ENCODE results near the gene CECR2.
"Not testable (repeated sequence)": the region's sequence is repeated elsewhere in the genome, so short reads cannot be mapped to it uniquely, and the experiment has no call there.

The CECR2 gene

DNA sequence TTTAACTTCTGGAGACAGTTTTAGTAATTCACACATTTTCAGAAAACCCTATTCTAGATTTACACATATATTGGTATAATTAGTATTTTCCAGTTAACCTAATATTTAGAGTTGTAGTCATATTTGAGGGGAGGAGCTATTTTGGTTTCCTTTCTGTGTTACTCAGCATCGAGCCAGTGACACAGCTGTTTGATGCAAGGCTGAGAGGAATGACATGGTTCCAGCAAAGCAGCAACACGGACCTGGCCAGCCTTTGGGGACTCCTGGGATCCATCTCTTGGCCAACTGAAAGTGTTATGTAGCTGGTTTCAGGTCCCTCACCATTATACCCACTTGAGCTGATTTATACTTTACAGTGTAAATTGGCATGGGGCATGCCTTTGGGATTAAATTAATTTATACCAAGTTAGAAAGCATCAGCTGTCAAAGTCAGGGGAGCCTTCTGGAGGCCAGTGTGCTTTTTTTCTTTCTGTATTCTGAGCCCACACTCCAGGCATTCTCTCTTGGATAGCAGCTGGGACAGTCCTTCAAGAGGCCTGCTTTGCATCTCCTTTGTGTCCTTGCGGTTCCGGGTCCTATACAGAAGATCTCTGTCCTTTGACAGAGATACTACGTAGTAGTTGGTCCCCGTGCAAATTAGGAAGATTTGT lies 102.8 kb downstream of the CECR2 start:
- DNase-seq, result peak; percentile 56

DNA sequence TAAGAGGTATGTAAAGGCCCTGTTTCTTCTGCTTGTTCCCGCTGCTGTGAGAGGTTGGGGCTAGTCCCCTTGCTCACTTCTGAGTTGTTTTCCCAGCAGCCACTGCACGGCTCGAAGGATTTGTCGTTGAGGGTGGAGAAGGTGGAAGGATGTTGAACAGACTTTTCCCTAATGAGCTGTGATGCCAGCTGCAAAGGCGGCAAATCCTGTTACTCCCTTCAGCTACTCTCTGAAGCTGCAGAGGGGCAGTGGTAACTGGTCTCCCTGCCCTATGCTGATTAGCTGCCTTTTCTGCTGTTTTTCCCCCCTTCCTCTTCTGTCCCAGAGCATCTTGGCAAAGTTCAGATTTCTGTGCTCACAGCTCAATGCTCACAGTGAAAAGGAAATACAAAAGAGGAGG lies 103.7 kb downstream of the CECR2 start:
- DNase-seq, result peak; percentile 42

DNA sequence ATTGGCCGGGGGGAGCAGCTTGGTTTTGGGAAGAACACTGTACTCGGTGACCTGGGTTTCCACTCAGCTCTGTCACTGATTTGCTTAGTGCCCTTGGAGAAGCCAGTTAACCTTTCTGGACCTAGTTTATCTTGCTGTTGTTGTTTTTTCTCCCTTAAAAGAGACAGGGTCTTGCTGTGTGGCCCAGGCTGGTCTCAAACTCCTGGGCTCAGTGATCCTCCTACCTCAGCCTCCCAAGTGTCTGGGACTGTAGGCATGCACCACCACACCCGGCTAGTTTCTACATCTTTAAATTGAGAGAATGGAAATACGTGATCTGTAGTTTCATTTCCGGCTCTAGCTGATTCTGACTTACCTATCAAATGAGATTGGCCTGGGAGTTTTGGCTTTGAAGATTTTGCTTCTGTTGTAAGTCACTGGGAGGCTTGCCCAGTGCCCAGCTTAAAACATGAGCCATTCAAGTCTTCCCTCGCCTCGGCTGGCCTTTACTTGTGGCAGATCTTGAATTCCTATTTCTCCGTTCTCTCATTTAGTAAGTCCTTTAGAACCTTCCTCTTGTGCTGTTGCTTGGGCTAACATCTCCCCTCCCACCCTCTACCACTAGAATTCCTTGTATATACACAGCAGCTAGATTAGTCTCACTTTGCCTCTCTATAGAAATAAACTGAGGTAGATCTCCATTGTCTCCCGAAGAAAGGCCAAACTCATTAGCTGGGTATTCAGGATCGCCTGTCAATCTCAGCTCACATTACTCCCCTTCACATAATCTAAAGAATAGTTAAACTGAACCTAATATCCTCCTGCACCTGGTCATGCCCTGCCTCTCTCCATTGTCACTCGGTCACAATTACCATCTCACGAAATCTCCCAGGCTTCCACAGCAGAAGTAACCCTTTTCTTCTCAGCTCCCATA lies 106.3 kb downstream of the CECR2 start:
- DNase-seq, result no peak

DNA sequence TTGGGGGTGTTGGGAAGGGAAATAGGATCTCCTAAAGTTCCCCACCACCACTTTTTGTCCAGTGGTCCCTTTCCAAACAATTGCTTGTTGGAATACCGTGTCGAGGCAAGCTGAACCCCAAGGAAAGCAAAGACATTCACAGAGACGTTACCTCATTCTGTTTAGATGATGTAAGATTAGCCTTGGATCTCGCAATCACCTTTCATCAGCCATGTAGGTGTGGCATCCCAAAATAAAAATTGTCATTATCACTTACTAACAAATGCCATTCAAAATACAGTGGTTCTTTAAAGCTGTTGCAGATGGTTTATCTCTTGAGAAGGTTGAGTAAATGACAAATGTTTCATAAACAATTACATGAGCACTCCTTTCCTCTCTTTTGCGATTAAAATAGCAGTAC lies 107.6 kb downstream of the CECR2 start:
- DNase-seq, result no peak

DNA sequence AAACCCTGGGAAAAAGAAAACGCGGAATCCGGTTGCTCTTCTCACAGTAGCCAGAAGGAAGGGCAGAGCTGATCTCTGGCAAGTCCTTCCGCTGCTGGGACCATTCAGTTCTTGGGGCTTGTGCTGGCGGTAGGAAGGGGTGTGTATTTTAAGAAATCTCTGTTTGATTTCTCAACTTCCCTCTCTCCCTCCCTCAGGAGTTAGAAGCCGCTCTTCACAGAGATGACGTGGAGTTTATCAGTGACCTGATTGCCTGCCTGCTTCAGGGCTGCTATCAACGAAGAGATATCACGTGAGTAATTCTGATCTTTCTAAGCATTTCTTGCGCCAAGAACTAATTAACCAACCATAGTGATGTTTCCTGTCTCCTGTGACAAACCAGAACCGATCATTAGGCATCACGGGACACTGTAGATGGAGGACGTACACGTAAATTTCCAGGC lies 108.2 kb downstream of the CECR2 start:
- DNase-seq, result no peak

DNA sequence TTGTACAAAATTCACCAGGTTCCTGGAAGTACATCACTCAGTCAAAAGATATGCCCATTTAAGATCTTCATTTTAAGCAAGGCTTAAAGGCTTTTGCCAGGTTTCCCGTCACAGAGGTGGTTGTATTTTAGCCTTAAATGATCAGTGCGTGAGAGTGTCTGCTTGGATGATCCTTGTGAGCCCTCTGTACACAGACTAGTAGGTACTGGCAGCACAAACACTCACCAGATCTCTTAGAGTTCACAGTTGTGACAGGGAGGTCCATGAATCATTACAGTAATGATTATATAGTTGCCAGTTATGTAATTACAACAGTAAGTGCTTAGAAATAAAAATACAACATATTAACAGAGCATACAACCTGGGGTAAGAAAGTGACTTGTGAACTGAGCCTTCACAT lies 109.9 kb downstream of the CECR2 start:
- DNase-seq, result no peak

DNA sequence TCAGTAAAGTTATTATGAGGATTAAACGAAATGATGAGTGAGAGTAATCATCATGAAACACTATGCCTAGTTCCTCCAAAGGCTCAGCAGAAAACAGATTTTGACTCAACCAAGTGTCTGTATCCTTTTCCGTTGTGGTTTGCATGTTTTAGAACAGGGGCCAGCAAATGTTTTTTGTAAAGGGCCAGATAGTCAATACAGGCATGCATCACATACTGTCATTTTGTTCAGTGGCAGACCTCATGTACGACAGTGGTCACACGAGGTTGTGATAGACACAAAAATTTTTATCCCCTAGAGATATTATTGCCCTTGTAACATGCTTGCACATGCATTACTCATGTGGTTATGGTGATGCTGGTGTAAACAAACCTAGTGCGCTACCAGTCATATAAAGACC lies 112.2 kb downstream of the CECR2 start:
- no peak for DNase-seq

DNA sequence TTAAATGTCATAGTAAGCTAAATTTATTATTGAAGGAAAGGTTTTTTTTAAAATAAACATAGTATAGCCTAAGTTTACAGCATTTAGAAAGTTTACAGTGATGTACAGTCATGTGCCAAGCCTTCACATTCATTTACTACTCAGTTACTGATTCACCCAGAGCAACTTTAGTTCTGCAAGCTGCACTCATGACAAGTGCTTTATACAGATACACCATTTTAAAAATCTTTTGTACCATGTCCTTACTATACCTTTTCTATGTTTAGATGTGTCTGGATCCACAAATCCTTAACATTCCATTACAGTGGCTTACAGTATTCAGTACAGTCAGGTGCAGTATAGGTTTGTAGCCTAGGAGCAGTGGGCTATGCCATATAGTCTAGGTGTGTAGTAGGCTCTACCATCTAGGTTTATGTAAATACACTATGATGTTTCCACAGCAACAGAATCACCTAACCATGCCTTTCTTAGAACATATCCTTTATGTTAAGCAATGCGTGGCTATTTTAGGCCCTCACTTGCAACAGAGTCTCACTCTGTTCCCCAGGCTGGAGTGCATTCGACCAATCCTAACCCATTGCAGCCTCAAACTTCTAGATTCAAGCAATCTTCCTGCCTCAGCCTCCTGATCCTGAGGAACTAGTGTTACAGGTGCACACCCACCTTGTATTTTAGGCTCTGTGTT lies 114.6 kb downstream of the CECR2 start:
- DNase-seq, result no peak

DNA sequence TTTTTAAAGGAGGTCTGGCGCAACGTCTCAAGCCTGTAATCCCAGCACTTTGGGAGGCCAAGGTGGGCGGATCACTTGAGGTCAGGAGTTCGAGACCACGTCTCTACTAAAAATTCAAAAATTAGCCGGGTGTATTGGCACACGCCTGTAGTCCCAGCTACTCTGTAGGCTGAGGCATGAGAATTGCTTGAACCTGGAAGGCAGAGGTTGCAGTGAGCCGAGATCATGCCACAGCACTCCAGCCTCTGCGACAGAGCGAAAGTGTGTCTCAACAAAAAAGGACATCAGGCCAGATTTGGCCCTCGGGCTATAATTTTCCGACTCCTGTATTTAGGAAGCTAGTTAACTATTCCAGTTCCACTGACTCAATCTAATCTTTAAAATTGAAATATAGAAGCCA lies 115.3 kb downstream of the CECR2 start:
- DNase-seq, result no peak

DNA sequence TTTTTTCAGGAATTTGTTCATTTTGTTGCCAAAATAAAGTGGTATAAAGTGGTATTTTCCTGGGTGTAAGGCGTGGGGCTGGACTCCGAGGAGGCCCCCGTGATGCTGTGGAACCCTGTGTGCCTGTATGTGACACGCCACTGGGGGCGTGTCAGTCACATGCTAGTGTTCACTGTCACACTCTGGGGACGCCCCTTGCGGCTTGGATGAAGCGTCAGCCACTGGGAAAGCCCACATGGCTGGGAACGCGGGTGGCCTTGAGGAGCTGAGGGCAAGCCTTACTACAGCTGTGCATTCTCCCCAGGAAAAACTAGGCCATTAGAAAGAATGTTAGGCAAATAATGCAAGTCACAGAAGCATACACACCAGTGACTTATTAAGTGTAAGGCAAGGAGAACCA lies 117.1 kb downstream of the CECR2 start:
- DNase-seq, result peak; percentile 30

DNA sequence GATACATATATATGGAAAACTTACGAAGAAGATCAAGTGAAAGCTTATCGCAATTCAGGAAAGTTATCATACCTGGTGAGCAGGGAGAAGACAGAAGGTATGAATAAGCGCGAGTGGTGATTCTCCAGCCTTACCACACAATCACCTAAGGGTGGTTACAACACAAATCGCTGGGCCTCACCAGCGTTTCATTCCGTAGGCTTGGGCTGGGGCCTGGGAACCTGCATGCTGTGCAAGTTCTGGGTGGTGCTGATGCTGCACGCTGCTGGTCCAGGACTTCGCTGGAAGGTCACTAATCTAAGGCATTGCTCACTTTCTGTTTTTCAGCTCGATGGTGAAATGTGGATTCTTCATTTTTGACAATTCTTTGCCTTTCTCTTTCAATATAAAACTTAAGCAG lies 117.5 kb downstream of the CECR2 start:
- DNase-seq, result no peak

DNA sequence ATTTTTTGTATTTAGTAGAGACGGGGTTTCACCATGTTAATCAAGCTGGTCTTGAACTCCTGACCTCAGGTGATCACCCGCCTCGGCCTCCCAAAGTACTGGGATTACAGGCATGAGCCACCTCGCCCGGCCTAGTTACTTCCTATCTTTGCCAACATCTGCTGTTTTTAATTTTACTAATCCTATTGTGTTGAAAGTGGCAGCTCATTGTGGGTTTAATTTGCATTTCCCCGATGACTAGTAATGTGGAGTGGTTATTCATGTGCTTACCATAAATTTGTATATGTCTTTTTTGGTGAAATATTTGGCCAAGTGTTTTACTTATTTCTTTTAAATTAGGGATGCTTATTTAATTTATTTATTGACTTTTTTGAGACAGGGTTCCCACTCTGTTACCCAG lies 119.8 kb downstream of the CECR2 start:
- DNase-seq, result no peak

DNA sequence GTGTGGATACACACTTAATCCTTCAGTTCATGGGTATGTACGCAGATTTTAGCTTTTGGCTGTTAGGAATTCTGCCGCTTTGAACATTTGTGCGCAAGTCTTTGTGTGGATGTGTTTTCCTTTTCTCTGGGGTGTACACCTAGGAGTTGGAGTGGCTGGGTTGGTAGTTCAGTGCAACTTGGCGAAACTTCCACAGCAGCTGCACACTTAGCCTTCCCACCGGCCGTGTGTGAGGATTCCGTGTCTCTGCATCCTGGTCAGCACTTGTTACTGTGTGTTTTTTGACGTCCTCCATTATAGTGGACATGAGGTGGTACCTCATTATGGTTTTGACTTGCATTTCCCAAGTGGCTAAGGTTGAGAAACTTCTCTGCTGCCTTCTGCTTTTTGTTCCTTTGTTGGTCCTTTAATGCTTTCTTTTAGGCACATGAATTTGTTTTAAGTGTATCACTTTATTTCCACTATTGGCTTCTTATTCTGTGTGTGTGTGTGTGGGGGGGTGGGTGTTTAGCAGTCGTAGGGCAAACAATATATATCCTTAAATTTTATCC lies 121.9 kb downstream of the CECR2 start:
- DNase-seq, result no peak

DNA sequence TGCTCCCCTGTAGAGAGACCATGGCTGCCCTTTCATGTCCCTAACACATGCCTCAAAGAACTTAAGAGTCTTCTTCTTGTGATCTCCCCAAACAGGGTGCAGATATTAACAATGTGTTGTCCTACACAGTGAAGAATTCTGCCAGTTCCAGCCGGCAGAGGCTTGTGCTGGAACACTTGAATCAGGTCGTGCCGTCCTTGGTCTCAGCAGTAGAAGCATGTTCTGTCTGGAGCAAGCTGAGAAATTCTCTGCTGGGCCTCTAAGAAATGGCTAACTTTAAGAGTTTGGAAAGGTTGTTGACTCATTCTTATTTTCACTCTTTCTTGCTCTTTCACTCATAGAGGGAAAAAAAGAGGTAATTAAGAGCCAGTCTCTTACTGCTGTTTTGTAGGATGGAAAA lies 123.0 kb downstream of the CECR2 start:
- DNase-seq, result no peak

DNA sequence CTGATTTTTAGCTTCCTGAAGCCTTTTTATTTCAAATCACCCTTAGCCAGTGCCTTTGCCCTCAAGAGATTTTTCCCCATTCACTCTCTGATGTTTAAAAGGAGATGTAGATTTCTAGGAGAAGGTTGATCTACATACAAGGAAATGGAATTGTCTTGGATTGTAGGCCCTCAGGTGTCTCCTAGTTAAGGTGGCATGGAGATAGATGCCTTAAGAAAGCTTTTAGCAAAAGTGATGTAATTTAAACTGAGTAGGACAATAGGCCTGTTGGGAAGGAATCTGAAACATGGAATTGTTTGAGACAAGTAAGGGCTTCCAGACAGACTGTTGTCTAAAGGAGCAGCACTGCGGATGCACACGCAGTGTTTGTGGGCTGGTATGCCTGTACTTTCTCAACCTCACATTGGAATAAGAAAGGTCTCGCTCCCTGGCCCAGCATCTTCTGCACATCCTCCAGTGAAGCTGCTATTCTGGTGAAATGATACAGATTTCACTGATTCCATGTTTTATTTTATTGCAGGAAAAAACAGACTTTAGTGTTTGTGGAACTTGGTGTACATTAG lies 124.2 kb downstream of the CECR2 start:
- DNase-seq, result no peak

DNA sequence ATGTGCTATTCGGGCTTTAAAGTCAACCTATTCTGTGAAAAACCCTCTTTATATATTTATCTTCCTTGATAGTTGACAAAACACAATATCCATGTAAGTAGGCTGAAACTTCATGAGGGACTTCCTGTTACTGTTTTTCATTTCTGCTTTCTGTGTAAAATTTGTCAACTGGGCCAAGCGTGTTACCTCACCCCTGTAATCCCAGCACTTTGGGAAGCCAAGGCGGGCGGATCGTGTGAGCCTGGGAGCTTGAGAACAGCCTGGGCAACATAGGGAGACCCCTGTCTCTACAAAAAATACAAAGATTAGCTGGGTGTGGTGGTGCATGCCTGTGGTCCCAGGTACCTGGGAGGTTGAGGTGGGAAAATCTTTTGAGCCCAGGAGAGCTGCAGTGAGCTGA lies 127.6 kb downstream of the CECR2 start:
- no peak for DNase-seq

DNA sequence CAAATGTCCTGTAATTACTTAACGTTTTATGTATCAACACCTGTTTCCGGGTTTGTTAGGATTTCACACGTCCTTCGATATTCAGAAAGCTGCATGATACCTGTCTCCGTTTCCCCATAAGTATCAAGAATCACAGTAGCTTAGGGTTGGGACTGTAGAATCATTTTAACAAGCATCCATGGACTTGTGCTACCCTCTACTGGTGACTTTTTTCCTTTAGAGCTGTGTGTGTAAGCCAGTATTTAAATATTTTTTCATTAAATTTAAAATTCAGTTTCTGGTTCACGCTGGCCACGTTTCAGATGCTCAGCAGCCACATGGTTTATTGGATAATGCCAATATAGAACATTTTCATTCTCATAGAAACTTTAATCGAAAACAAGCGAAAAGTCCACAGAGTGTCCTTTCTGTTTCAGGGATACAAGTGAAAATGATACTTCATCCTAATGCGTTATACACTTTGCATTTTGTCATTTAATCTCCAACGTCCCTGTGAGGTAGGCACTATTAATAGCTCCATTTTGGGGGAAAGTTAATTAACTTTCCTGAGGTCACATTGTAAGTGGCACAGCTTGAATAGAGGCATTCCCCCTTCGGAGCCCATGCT lies 132.5 kb downstream of the CECR2 start:
- peak; percentile 36 for DNase-seq

DNA sequence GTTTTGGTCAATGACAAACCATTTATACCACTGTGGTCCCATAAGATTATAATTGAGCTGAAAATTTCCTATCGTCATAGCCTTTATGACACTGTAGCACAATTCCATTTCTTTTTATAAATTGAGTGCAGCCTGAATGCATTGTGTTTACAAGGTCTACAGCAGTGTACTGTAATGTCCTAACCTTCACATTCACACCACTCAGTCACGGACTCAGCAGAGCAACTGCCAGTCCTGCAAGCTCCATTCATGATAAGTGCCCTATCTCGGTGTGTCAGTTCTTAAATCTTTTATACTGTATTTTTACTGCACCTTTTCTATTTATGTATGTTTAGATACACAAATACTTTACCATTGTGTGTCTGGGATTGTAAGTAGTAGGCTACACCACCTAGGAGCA lies 138.8 kb downstream of the CECR2 start:
- no peak for DNase-seq

DNA sequence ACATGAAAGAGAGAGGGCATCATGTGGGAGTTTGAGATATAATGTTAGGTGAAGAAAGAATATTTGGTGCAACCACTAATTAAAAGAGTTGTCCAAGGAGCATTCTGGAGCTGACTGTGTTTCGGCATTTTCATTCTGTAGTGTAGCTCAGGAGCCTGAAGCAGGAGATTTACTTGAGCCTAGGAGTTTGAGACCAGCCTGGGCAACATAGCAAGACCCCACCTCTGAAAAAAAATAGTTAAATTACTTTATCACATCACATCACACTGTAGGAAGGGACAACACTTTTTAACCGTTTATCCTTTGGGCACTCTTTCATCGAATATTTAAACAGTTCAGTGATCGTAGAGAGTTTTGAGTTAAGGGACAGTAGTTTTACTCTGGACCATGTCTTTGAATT lies 143.7 kb downstream of the CECR2 start:
- DNase-seq, result no peak

DNA sequence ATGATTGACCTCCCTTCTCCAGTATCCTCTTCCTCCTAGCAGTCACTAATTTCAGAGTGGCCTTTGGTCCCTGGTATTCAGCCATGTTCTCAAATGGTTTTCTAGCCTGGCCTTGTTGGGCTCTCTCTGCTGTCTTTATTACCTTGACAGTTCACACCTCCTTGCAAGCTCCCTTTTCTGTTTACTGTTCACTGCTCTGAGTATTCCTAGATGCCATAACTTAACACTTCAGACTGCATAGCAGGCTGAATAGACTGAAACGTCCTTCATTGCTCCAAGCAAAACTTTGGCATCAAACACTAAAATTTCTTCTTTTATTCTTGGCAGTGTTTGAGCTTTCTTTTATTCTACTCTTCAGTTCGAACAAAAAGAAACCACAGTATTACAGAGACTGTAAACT lies 144.4 kb downstream of the CECR2 start:
- no peak for DNase-seq

DNA sequence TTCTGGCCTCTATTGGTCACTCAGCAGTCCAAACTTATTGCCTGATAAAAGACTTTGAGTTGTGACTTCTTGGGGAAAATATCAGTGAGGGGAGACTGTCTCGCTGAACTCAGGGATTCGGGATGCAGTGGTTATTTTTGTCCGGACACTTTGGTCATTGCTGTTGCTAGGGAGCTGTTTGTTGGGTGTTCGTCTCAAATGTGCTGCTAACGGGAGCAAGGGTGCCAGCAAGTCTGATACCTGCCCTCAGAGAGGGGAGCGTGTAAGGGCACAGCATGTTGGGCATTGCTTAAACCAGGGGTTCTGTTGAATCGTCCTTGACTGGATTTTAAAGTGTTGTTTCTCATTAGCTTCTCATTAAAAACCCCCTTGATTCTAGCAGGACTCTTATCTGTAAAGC lies 144.8 kb downstream of the CECR2 start:
- DNase-seq, result no peak

DNA sequence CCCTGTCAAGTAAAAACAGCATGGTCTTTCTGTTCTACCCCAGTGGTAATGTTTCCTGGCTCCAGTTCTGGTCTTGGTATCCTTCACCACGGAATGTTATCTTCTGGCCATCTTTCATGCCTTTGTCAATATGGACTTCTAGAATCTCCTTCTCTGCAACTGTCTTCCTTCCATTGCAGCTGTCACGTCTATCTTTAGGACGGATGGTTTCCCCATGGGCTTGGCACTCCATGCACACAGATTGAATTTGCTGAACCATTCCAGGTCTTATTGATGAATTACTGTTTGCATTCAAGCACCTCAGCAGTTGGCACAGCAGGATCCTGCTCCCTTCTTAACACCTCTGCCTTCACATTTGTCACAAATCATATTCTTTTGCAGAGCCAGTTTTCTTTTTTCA lies 149.1 kb downstream of the CECR2 start:
- DNase-seq, result no peak

DNA sequence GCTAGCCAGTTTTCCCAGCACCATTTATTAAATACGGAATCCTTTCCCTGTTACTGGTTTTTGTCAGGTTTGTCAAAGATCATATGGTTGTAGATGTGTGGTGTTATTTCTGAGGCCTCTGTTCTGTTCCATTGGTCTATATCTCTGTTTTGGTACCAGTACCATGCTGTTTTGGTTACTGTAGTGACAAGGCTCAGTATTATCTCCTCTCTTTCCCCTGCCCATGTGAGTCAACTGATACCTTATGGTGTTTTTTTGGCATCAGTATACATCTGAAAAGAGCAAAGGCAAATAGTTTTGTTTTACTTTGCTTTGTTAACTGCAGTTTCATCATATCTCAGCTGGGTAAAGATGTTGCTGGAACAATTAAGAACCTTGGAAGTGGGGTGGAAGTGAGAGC lies 152.7 kb downstream of the CECR2 start:
- DNase-seq, result not testable (repeated sequence)

Measured in right hindlimb (tissue), 1 donor.